HG02759 (cell line): ENCODE measurements around the gene EEF1E1.
"Not testable (repeated sequence)": the region's sequence is repeated elsewhere in the genome, so short reads cannot be mapped to it uniquely, and the experiment has no call there.

Experiments used
- ATAC-seq: cut with Tn5 transposase; IDR thresholded peaks from one replicate; pipeline ENCODE4 v1.9.1; 2021; ENCODE audit warnings: mild to moderate bottlenecking, moderate library complexity; ENCODE audit not compliant: unreplicated experiment

Gene EEF1E1

DNA sequence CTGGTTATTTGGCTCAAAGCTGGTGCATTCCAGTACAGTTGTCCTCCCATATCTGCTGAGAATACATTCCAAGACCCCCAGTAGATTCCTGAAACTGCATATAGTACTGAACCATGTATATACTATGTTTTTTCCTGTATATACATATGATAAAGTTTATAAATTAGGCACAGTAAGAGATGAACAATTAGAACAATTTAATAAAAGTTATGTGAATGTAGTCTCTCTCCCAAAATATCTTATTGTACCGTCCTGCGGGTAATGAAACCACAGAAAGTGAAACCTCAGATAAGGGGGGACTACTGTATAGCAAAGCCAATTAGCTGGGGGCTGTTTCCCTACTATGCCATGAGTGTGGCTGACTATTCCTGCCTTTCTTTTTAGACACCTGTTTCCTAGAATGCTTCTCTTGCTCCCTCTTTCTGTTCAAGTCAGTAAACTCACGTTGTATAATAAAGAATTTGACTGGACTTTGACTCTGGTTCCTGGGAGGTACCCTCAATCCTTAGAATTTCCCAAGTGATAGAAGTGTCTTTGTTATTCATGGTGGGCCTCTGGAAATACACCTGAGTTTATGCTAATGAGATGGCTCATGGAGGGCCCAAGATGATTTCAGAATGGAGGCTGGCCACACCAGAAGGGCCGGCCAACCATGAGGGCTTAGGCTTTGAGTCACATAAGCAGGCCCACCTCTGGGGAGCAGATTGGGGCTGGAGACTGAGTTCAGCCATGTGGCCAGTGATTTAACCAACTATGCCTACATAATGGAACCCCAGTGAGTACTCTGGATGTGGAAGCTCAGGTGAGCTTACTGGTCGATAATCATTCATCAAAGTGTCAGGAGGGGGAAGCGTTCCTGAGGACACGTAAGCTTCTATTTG lies 37.5 kb downstream of the EEF1E1 start:
- ATAC-seq = peak; percentile 1

DNA sequence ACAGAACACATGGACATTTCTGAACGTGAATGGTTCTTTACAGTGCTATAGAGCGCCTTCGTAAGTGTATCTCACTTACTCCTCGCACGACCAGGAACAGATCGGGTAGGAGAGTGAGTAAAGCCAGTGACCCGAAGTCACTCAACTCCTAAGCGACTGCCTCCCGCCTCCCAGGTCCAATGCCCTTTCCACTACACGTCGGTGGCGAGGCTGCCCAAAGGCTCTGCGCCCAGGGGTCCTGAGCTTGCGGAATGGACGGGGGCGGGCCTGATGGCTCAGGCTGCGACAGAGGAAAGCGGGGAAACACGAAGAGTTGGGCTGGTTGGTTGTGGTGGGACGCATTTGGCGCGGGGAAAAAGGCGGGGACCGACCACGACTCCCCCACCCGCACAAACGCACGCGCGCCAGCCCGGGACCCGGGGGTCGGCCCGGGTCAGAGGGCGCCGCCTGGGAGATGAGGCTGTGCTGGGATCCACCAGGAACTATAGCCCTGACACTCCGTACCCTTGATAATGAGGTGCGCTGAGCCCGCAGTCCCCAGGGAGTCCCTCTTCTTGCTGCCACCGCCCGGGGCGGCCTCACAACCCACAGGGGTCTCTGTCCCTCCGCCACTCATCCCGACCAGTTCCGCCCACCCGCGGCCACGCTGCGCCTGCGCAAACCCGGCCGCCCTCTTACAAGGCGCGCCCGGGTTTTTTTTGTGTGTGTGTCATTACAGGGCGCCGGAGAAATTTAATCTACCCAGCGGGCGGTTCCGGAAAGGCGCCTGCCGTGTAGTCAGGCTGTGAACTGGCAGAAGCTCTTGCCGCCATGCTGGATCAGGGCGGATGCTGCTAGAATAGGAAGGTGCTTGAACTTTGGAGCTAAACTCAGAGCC lies 38.3 kb downstream of the EEF1E1 start, which contains the start of gene BLOC1S5:
BLOC1S5 (minus strand) TSS at position 629 of the 877 bp plus-strand sequence; CDS start at position 616, 13 bp downstream.
- ATAC-seq = peak; percentile 83

DNA sequence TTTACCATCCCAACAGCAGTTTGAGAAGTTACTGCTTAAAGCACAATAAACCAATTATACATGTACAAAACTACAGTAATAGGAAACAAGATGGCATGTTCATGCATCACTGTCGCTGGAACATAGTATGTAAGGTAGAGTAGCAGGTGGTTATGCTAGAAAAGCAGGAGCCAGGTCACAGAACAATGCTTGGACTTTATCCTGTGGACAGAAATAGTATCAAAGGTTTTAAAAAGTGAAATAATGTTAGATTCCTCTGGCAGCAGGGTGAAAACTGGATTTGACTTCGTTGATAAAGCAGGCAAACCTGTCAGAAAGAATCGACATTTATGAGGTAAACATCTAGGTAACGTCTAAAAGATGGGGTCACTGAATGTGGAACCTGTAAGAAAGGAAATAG lies 40.6 kb downstream of the EEF1E1 start:
- ATAC-seq = no peak

- no peak for ATAC-seq
Measured at GRCh38 chr6:8060346-8060745, 42.0 kb downstream of the EEF1E1 start.

- no peak for ATAC-seq
Measured at GRCh38 chr6:8059129-8059528, 43.2 kb downstream of the EEF1E1 start.

DNA sequence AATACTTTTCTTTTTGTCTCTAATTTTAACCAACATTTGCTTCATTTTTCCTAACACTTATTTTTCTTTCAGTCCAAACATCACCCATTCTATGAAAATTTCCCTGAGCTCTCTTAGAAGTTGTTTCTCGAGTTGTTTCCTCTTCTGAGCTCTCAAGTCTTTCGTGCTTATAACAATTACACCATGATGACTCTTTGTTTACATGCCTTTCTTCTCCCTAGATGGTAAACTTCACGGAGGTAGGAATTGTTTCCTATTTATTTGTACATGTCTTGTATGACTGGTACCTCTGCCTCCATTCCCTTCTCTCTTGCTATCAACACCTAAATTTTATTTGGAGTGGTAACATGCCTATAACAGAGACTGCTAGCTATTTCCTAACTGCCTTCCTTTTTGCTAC lies 44.6 kb downstream of the EEF1E1 start:
- ATAC-seq = no peak

DNA sequence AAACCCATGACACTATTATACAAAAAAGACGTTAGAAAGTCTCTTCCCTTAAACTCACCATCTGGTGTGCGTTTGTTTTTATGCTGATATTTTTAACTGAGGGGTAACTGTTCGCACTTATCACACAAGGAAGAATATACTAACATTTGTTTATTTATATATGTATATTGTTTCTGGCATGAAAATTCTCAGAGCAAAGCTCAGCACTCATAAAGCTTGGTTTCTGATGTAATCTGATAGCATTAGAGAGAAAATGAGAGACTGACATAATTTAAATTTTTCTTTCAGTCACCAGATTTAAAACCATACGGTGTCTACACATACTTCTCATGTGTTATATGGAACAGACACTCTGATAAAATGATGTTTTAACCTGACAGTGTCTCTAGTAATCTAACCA lies 45.1 kb downstream of the EEF1E1 start:
- ATAC-seq = no peak

GRCh38 chr6:8054276-8054675 lies 48.1 kb downstream of the EEF1E1 start:
- no peak for ATAC-seq

- no peak for ATAC-seq
Measured at GRCh38 chr6:8047541-8048292, 54.6 kb downstream of the EEF1E1 start.

DNA sequence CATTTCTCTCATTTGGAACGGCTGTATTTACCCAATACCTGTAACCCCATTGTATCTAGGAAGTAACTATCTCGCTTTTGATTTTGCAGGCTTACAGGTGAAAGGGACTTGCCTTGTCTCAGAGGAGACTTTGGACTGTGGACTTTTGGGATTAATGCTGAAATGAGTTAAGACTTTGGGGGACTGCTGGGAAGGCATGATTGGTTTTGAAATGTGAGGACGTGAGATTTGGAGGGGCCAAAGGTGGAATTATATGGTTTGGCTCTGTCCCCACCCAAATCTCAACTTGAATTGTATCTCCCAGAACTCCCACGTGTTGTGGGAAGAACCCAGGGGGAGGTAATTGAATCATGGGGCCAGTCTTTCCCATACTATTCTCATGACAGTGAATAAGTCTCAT lies 56.6 kb downstream of the EEF1E1 start:
- not testable (repeated sequence) for ATAC-seq

- ATAC-seq = no peak
Measured at GRCh38 chr6:8043221-8043620, 59.1 kb downstream of the EEF1E1 start.

- ATAC-seq = no peak
Measured at GRCh38 chr6:8041913-8042583, 60.3 kb downstream of the EEF1E1 start.

- not testable (repeated sequence) for ATAC-seq
Measured at GRCh38 chr6:8034107-8034506, 68.2 kb downstream of the EEF1E1 start.

DNA sequence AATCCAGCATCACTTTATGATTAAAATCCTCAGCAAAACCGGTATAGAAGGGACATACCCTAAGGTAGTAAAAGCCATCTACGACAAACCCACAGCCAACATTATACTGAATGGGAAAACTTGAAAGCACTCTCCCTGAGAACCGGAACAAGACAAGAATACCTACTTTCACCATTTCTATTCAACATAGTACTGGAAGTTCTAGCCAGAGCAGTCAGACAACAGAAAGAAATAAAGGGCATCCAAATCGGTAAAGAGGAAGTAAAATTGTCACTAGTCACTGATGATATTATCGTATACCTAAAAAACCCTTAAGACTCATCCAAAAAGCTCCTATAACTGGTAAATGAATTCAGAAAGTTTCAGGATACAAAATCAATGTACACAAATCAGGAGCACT lies 71.4 kb downstream of the EEF1E1 start:
- ATAC-seq = no peak
